Spleen (tissue), 11 donors: ENCODE measurements around the gene TMEM117. TPM values are rescaled to one million over a fixed set of nuclear protein-coding genes. Genes with fewer than 3 reads are reported as not detected.

Experiments used
- DNase-seq: peaks from one replicate; pipeline ENCODE4 v3.0.0-alpha.2; 2020
- H3K27ac ChIP-seq, 8 donors: fragments of 200-600 bp; sonication (generic) in 7 of 8; 1 replicate in 4 of 8; 2 replicates in 4 of 8; pipeline versions ENCODE4 v1.5.0 to v1.8.0; 2016 to 2021; ENCODE audit warnings: inconsistent platforms in 4 of 8, mild to moderate bottlenecking in 4 of 8, moderate library complexity in 1 of 8
- H3K27me3 ChIP-seq, 7 donors: fragments of 200-600 bp; sonication (generic) in 6 of 7; replicated peaks in 1 of 7; 1 replicate in 4 of 7; 2 replicates in 3 of 7; pipeline versions ENCODE4 v1.5.0 to v1.8.0; 2016 to 2021; ENCODE audit warnings: inconsistent platforms in 3 of 7, mild to moderate bottlenecking in 1 of 7
- H3K36me3 ChIP-seq, 6 donors: fragments of 200-600 bp; sonication (generic) in 5 of 6; 1 replicate in 4 of 6; 2 replicates in 2 of 6; pipeline versions ENCODE4 v1.5.0 to v1.8.0; 2016 to 2021; ENCODE audit warnings: inconsistent platforms in 2 of 6
- H3K4me1 ChIP-seq, 6 donors: fragments of 200-600 bp; sonication (generic) in 5 of 6; 1 replicate in 3 of 6; 2 replicates in 3 of 6; pipeline versions ENCODE4 v1.5.0 to v1.8.0; 2016 to 2021; ENCODE audit warnings: inconsistent platforms in 3 of 6
- H3K4me3 ChIP-seq, 8 donors: fragments of 200-600 bp; sonication (generic) in 7 of 8; 1 replicate in 4 of 8; 2 replicates in 4 of 8; pipeline versions ENCODE4 v1.5.0 to v1.8.0; 2016 to 2021; ENCODE audit warnings: inconsistent platforms in 4 of 8, mild to moderate bottlenecking in 4 of 8, moderate library complexity in 2 of 8
- H3K9me3 ChIP-seq, 8 donors: fragments of 200-600 bp; sonication (generic) in 7 of 8; 1 replicate in 4 of 8; 2 replicates in 4 of 8; pipeline versions ENCODE4 v1.5.0 to v1.8.0; 2016 to 2021; ENCODE audit warnings: inconsistent platforms in 4 of 8
- POLR2A ChIP-seq, 3 donors: fragments of 450-650 bp; IDR thresholded peaks; one replicate each; pipeline ENCODE4 v1.5.1; 2017; ENCODE audit warnings: antibody characterized with exemption in 3 of 3, mild to moderate bottlenecking in 1 of 3
- POLR2AphosphoS5 ChIP-seq, 3 donors: sonication (generic); formaldehyde crosslinking; IDR thresholded peaks; one replicate each; pipeline ENCODE4 v1.5.1; 2017; ENCODE audit warnings: antibody characterized with exemption in 3 of 3
- WGBS, 5 donors: extraction: QIAGEN DNeasy Blood & Tissue Kit in 3 of 5; methylation state at CpG; one replicate each; pipeline versions ENCODE4 v1.1.5 to v1.1.7; 2013 to 2018; 5-methylcytosine and 5-hydroxymethylcytosine counted together
- intact Hi-C: fragments of 100-400 bp; cut with DNase I; formaldehyde crosslinking; loops from one replicate; pipeline ENCODE4 v1.15.0; 2023; ENCODE audit warnings: low total_unique reads
- polyA plus RNA-seq, 3 donors: library from polyadenylated mRNA; stranded (reverse); fragments of 200-250 nt; gene quantifications; one replicate each; pipeline ENCODE4 v1.2.1, GENCODE V29; 2013
- total RNA-seq, 7 donors: library from RNA; depleted of rRNA in 3 of 7; stranded (reverse); fragments of >200 nt in 3 of 7; fragmentation: NEBNext Ultra II Directional in 4 of 7; extraction: Animal tissue kit (Norgen Biotek cat#: 25700) in 4 of 7; gene quantifications; one replicate each; pipeline versions ENCODE4 v1.1.0 to v1.2.1, GENCODE V29; 2016 to 2021
- TF ChIP-seq, protein P1 (sequence below), 11 experiments: fragments of 200-600 bp in 7 of 11; fragments of 450-650 bp in 4 of 11; sonication (generic) in 4 of 11; IDR thresholded peaks in 8 of 11; conservative IDR thresholded peaks in 3 of 11; 1 replicate in 7 of 11; 2 replicates in 4 of 11; pipeline versions ENCODE4 v1.4.0 to v1.8.0; 2016 to 2021; ENCODE audit warnings: antibody characterized with exemption in 11 of 11, inconsistent platforms in 4 of 11, mild to moderate bottlenecking in 1 of 11
- donor health status: healthy with polysubstance abuse.
- donor health status: DM: no; HTN: no; CAD: no; lungs with moderate emphysema.
- donor health status: DM: no; HTN: no; CAD: no.
- donor health status: Bipolar disorder and iron deficiency.
- donor health status: healthy.
- donor health status: DM: no; HTN: no; CAD: no.
- donor health status: DM: yes; HTN: yes; CAD: no.

Gene TMEM117
- total and polyA plus RNA-seq, 10 donors: 1.7 to 24.5 (median 5.0) TPM

DNA sequence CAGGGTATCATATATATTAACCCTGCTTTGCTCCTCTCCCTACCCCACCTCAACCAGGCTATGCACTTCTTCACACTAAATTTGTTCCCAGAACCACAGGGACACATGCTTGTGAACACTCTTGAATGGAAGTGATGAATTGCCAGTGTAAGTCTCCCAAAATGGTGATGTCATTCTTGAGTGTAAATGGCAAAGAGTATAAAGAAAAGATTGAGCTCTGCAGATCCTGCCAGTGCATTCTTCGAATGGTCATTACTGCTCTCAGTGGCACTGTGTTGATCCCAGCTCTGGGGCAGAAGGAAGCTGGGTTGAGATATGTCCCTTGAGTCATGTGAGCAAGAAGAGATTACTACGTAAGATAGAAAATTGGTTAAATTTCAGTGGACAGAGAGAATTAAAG is 313.1 kb downstream of the TMEM117 start:
- Histone ChIP-seq H3K9me3 (no peaks in the 10 kb centered on the region), H3K27me3 (no peaks in the 10 kb centered on the region), H3K27ac (no peak overlapping the region), H3K4me1 (no peaks in the 10 kb centered on the region), H3K36me3 (no peaks in the 10 kb centered on the region), H3K4me3 (no peak overlapping the region)
- no peak for DNase-seq
- 86 to 95% (median 90%) methylated on average over 2 of the region's 2 CpGs for WGBS, 5 donors
- intact Hi-C loops: no loop called here
- no peak for TF ChIP-seq POLR2AphosphoS5 (IDR thresholded peaks at IDR 0.05)
- TF ChIP-seq POLR2A (IDR thresholded peaks at IDR 0.05): no peak
- TF ChIP-seq, protein P1, sequence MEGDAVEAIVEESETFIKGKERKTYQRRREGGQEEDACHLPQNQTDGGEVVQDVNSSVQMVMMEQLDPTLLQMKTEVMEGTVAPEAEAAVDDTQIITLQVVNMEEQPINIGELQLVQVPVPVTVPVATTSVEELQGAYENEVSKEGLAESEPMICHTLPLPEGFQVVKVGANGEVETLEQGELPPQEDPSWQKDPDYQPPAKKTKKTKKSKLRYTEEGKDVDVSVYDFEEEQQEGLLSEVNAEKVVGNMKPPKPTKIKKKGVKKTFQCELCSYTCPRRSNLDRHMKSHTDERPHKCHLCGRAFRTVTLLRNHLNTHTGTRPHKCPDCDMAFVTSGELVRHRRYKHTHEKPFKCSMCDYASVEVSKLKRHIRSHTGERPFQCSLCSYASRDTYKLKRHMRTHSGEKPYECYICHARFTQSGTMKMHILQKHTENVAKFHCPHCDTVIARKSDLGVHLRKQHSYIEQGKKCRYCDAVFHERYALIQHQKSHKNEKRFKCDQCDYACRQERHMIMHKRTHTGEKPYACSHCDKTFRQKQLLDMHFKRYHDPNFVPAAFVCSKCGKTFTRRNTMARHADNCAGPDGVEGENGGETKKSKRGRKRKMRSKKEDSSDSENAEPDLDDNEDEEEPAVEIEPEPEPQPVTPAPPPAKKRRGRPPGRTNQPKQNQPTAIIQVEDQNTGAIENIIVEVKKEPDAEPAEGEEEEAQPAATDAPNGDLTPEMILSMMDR (IDR thresholded peaks at IDR 0.05 in 8 of 11, conservative IDR thresholded peaks at IDR 0.05 in 3 of 11): no peak

DNA sequence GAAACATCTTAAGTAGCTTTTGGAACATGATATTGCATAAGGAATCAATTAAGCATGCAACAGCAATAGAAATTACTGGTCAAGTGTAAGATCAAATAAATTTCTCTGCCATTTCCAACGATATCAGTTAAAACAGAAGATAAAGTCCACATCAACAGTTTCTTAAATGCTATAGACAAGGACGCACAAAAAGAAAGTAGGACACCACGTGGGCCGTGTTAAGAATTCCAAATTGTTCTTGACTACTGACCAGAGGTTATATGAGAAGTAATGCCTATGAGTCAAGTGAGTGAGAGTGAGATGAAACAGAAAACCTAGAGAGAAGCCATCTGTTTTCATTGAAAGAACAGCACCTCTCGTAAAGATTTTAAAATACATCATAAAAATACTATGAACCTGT is 318.2 kb downstream of the TMEM117 start:
- DNase-seq: no peak
- intact Hi-C loops: no loop called here
- Histone ChIP-seq H3K27me3 (no peaks in the 10 kb centered on the region), H3K9me3 (no peaks in the 10 kb centered on the region), H3K36me3 (no peaks in the 10 kb centered on the region), H3K4me1 (no peaks in the 10 kb centered on the region), H3K4me3 (no peak overlapping the region), H3K27ac (no peak overlapping the region)
- TF ChIP-seq POLR2A (IDR thresholded peaks at IDR 0.05) (no peak), POLR2AphosphoS5 (IDR thresholded peaks at IDR 0.05) (no peak)
- TF ChIP-seq, protein P1 (IDR thresholded peaks at IDR 0.05 in 8 of 11, conservative IDR thresholded peaks at IDR 0.05 in 3 of 11): no peak
- 79 to 88% (median 80%) methylated on average over 5 of the region's 5 CpGs for WGBS, 5 donors

DNA sequence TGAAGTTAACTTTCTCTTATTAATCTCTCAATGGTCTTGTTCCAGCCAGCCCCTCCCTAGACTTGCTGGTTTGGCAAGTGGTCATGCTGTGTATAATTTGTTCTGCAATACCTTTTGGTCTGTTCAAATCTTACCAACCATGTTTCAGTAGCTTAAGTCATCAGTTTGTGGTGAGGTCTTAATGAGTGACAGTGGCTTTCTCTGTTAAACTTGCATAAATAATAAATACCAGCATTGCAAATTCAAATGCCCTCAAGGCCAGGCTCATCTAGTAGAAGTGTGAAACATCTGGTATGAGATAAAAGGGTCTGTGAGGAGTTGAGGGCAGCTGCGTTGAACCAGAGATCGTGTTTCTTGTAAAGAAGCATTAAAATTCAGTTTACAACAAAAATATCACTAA is 319.5 kb downstream of the TMEM117 start:
- 66 to 74% (median 70%) methylated on average over 2 of the region's 2 CpGs for WGBS, 5 donors
- Histone ChIP-seq H3K27ac (no peak overlapping the region), H3K9me3 (no peaks in the 10 kb centered on the region), H3K4me3 (no peak overlapping the region), H3K36me3 (no peaks in the 10 kb centered on the region), H3K4me1 (no peaks in the 10 kb centered on the region), H3K27me3 (no peaks in the 10 kb centered on the region)
- TF ChIP-seq POLR2AphosphoS5 (IDR thresholded peaks at IDR 0.05) (no peak), POLR2A (IDR thresholded peaks at IDR 0.05) (no peak)
- TF ChIP-seq, protein P1 (IDR thresholded peaks at IDR 0.05 in 8 of 11, conservative IDR thresholded peaks at IDR 0.05 in 3 of 11): no peak
- DNase-seq: no peak
- intact Hi-C loops: no loop called here

DNA sequence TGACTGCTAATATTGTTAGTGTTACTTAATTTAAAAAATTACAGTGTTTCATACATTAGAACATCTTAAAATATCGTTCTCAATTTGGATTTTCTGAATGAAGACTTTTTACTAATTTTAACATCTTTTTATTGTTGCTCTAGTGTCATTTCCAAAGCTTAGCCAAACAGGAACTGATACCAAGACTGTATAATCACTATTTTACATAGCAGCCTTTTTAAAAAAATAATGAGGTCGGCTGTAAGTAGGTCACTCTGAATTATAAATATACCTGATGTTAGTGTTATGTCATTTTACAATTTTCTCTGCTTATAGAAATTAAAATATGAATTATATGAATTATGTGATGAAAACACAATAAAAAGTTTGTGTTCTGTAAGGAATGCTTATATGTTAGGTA is 321.5 kb downstream of the TMEM117 start:
- H3K4me3 ChIP-seq: no peak overlapping the region
- TF ChIP-seq POLR2A (IDR thresholded peaks at IDR 0.05) (no peak), POLR2AphosphoS5 (IDR thresholded peaks at IDR 0.05) (no peak)
- TF ChIP-seq, protein P1 (IDR thresholded peaks at IDR 0.05 in 8 of 11, conservative IDR thresholded peaks at IDR 0.05 in 3 of 11): no peak
- WGBS, 5 donors: 53 to 72% (median 60%) methylated on average over 2 of the region's 2 CpGs
- no peaks in the 10 kb centered on the region for H3K4me1 ChIP-seq
- DNase-seq: no peak
- H3K36me3 ChIP-seq: no peaks in the 10 kb centered on the region
- H3K27ac ChIP-seq: no peak overlapping the region
- H3K9me3 ChIP-seq: no peaks in the 10 kb centered on the region
- intact Hi-C loops: no loop called here
- H3K27me3 ChIP-seq: no peaks in the 10 kb centered on the region
